ENCODE data around the gene ZNF341. TPM values are rescaled to one million over a fixed set of nuclear protein-coding genes. Genes with fewer than 3 reads are reported as not detected.
"Not testable (repeated sequence)": the region's sequence is repeated elsewhere in the genome, so short reads cannot be mapped to it uniquely, and the experiment has no call there.

ZNF341 gene
- total RNA-seq, 3 donors from 2014 or later = 4.8 to 6.0 (median 5.2) TPM

DNA sequence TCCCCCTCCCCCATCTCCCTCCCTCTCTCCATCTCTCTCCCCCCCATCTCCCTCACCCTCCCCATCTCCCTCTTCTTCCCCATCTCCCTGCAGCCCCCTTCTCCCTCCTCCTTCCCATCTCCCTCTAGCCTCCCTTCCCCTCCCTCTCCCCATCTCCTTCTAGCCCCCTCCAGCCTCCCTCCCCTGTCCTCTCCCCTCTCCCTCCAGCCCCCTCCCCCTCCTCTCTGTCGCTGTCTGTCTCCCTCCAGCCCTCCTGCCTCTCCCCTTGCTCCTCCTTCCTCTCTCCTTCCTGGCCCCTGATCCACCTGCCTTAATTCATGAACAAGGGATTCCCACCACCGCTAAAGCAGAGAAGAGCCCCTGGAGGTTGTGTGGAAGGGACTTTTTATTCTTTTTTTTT lies 52.4 kb downstream of the ZNF341 start:
- Mint-ChIP-seq H3K4me3 (no peak overlapping the region), H3K27me3 (ENCODE audit: low read depth) (no peaks in the 10 kb centered on the region), H3K4me1 (ENCODE audit: low read depth) (peaks cover 14% of the 10 kb centered on the region), H3K36me3 (ENCODE audit: insufficient read depth) (peaks cover 6% of the 10 kb centered on the region), H3K9me3 (no peaks in the 10 kb centered on the region)
- ATAC-seq = no peak
- no peak for DNase-seq

GRCh38 chr20:33785503-33785902 lies 53.7 kb downstream of the ZNF341 start:
- Mint-ChIP-seq H3K9me3 (no peaks in the 10 kb centered on the region), H3K27me3 (ENCODE audit: low read depth) (no peaks in the 10 kb centered on the region), H3K4me3 (no peak overlapping the region), H3K36me3 (ENCODE audit: insufficient read depth) (peaks cover 12% of the 10 kb centered on the region), H3K4me1 (ENCODE audit: low read depth) (peaks cover 13% of the 10 kb centered on the region)
- no peak for DNase-seq
- no peak for ATAC-seq

DNA sequence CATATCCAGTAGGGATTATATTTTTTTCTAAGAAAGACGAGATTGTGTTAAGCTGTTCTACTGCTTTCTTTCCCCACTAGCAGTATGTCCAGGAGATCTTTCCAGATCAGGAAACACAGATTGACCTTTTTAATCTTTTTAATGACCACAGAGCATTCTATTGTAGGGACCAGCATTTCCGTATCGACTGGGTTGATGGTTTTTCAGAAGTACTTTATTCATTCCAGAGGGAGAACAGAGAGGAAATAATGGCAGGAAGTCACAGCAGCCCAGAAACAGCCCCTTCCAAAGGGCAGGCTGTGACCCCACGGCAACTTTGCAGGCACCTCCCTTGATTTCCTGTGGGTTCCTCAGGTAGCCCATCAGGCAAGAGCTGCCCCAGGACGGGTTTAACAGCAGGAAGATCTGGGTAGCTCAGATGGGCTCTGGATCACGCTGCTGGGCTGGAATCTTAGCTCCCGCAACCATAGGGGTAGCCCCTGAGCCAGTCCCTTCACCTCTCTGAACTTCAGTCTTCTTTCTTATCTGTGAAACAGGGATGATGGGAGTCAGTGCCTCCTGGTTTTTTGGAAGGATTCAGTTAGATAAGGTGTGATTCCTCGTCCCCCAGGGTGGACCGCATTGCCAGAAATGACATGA lies 55.6 kb downstream of the ZNF341 start:
- no peak overlapping the region for H3K4me3 Mint-ChIP-seq
- no peaks in the 10 kb centered on the region for H3K27me3 Mint-ChIP-seq (ENCODE audit: low read depth)
- DNase-seq (no peak), ATAC-seq (no peak)
- peaks cover 9% of the 10 kb centered on the region for H3K36me3 Mint-ChIP-seq (ENCODE audit: insufficient read depth)
- peaks cover 13% of the 10 kb centered on the region for H3K4me1 Mint-ChIP-seq (ENCODE audit: low read depth)
- H3K9me3 Mint-ChIP-seq = no peaks in the 10 kb centered on the region

GRCh38 chr20:33788351-33789049 lies 56.7 kb downstream of the ZNF341 start:
- ATAC-seq (no peak), DNase-seq (no peak)
- Mint-ChIP-seq H3K27me3 (ENCODE audit: low read depth) (no peaks in the 10 kb centered on the region), H3K36me3 (ENCODE audit: insufficient read depth) (peaks cover 8% of the 10 kb centered on the region), H3K4me3 (no peak overlapping the region), H3K9me3 (no peaks in the 10 kb centered on the region), H3K4me1 (ENCODE audit: low read depth) (peaks cover 15% of the 10 kb centered on the region)

GRCh38 chr20:33789109-33789857 lies 57.5 kb downstream of the ZNF341 start:
- no peaks in the 10 kb centered on the region for H3K9me3 Mint-ChIP-seq
- H3K27me3 Mint-ChIP-seq (ENCODE audit: low read depth) = no peaks in the 10 kb centered on the region
- DNase-seq (no peak), ATAC-seq (no peak)
- H3K36me3 Mint-ChIP-seq (ENCODE audit: insufficient read depth) = peaks cover 8% of the 10 kb centered on the region
- peaks cover 15% of the 10 kb centered on the region for H3K4me1 Mint-ChIP-seq (ENCODE audit: low read depth)
- no peak overlapping the region for H3K4me3 Mint-ChIP-seq

- Mint-ChIP-seq H3K27me3 (ENCODE audit: low read depth) (no peaks in the 10 kb centered on the region), H3K4me1 (ENCODE audit: low read depth) (peaks cover 15% of the 10 kb centered on the region), H3K4me3 (no peak overlapping the region), H3K9me3 (no peaks in the 10 kb centered on the region), H3K36me3 (ENCODE audit: insufficient read depth) (peaks cover 8% of the 10 kb centered on the region)
- ATAC-seq (no peak), DNase-seq (no peak)
These were observed 58.0 kb downstream of the ZNF341 start for GRCh38 chr20:33789858-33790182.

DNA sequence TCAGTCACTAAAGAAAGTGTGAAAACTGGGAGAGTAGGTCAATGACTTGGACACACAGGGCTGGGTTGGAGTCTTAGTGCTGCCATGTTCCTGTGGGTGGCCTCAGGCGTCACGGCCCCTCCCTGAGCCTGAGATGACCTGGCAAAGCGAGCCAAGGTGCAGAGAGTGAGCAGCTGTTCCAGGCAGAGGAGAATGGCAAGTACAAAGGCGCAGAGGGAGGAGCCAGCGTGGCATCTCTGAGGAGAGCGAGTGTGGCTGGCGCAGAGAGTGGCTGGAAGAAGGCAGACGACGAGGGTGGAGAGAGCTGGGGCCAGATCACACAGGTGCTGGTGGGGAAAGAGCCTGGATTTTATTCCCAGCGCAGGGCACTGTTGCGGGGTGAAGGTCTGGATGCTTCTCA lies 58.8 kb downstream of the ZNF341 start:
- Mint-ChIP-seq H3K36me3 (ENCODE audit: insufficient read depth) (peaks cover 8% of the 10 kb centered on the region), H3K4me1 (ENCODE audit: low read depth) (peaks cover 14% of the 10 kb centered on the region)
- no peak for DNase-seq

DNA sequence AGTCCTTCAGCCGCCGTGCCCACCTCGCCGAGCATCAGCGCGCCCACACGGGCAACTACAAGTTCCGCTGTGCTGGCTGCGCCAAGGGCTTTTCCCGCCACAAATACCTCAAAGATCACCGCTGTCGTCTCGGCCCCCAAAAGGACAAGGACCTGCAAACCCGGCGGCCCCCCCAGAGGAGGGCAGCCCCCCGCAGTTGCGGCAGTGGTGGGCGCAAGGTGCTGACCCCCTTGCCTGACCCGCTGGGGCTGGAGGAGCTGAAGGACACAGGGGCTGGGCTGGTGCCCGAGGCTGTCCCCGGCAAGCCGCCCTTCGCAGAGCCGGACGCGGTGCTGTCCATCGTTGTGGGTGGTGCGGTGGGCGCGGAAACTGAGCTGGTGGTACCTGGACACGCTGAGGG lies 59.2 kb downstream of the ZNF341 start:
- H3K4me3 Mint-ChIP-seq = no peak overlapping the region
- no peaks in the 10 kb centered on the region for H3K27me3 Mint-ChIP-seq (ENCODE audit: low read depth)
- no peak for ATAC-seq
- no peaks in the 10 kb centered on the region for H3K9me3 Mint-ChIP-seq
- no peak for DNase-seq
- H3K4me1 Mint-ChIP-seq (ENCODE audit: low read depth) = peaks cover 11% of the 10 kb centered on the region
- H3K36me3 Mint-ChIP-seq (ENCODE audit: insufficient read depth) = peaks cover 8% of the 10 kb centered on the region

More for the DNA sequence above, 58.8 kb downstream of the ZNF341 start:
- no peaks in the 10 kb centered on the region for H3K27me3 Mint-ChIP-seq (ENCODE audit: low read depth)
- H3K4me3 Mint-ChIP-seq = no peak overlapping the region
- ATAC-seq = no peak
- no peaks in the 10 kb centered on the region for H3K9me3 Mint-ChIP-seq

DNA sequence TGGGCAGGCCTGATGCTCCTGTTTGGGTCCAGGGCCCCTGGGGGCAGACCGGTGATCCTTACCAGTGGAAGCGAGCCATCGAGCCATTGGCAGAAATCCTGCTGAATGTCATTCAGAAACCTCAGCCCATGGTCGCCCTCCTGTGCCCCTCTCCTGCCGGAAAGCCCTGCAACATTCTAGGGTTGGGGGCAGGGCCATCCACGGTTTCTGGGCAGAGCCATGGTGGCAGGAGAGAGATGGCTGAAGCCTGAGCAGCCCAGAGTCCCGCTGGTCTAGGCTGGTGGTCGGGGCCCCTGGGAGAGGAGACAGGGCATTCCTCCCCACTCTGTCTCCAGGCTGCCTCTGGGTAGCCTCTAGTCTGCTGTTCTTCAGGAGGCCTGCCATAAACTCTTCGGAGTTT lies 59.7 kb downstream of the ZNF341 start:
- H3K4me1 Mint-ChIP-seq (ENCODE audit: low read depth) = peaks cover 8% of the 10 kb centered on the region
- peaks cover 8% of the 10 kb centered on the region for H3K36me3 Mint-ChIP-seq (ENCODE audit: insufficient read depth)
- ATAC-seq = no peak
- H3K27me3 Mint-ChIP-seq (ENCODE audit: low read depth) = no peaks in the 10 kb centered on the region
- no peak for DNase-seq
- no peaks in the 10 kb centered on the region for H3K9me3 Mint-ChIP-seq
- no peak overlapping the region for H3K4me3 Mint-ChIP-seq

DNA sequence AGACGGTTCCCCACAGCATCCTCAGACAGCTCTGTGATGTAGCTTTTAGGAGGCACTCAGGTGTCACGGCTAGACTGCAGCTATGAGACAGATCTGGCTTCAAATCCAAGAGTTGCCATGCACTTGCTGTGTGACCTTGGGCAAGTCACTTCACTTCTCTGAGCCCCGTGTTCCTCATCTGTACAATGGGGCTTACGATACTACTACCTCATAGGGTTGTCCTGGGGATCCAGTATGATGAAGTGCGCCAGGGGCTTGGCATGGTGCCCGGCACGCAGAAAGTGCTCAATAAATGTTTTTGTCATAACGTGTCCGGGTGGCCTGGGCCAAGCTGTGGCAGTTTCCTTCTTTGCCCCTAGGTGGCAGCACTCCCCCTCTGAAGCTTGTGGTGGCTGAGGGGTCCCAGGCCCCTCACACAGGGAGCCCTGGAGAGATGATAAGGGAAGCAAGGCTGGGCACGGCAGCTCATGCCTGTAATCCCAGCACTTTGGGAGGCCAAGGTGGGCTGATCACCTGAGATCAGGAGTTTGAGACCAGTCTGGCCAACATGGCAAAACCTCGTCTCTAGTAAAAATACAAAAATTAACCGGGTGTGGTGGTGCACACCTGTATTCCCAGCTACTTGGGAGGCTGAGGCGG lies 60.3 kb downstream of the ZNF341 start:
- Mint-ChIP-seq H3K9me3 (no peaks in the 10 kb centered on the region), H3K4me3 (no peak overlapping the region), H3K27me3 (ENCODE audit: low read depth) (no peaks in the 10 kb centered on the region), H3K36me3 (ENCODE audit: insufficient read depth) (peaks cover 8% of the 10 kb centered on the region), H3K4me1 (ENCODE audit: low read depth) (peaks cover 6% of the 10 kb centered on the region)
- ATAC-seq = peak; percentile 58 to 65
- DNase-seq = peak; percentile 57

DNA sequence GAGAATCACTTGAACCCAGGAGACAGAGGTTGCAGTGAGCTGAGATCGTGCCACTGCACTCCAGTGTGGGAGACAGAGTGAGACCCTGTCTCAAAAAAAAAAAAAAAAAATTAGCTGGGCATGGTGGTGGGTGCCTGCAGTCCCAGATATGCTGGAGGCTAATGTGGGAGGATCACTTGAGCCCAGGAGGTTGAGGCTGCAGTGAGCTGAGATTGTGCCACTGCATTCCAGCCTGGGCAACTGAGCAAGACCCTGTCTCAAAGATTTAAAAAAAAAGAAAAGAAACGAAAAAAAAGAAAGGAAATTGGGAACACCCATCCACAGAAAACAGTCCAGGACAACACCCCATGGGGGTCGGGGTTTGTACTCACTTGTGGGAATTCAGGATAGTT lies 60.8 kb downstream of the ZNF341 start:
- not testable (repeated sequence) for DNase-seq; H3K4me3 Mint-ChIP-seq; H3K4me1 Mint-ChIP-seq (ENCODE audit: low read depth); ATAC-seq; H3K9me3 Mint-ChIP-seq; H3K27me3 Mint-ChIP-seq (ENCODE audit: low read depth); H3K36me3 Mint-ChIP-seq (ENCODE audit: insufficient read depth)

GRCh38 chr20:33793011-33793931 lies 61.5 kb downstream of the ZNF341 start:
- DNase-seq = no peak
- no peaks in the 10 kb centered on the region for H3K9me3 Mint-ChIP-seq
- no peaks in the 10 kb centered on the region for H3K27me3 Mint-ChIP-seq (ENCODE audit: low read depth)
- H3K4me3 Mint-ChIP-seq = no peak overlapping the region
- peaks cover 8% of the 10 kb centered on the region for H3K36me3 Mint-ChIP-seq (ENCODE audit: insufficient read depth)
- H3K4me1 Mint-ChIP-seq (ENCODE audit: low read depth) = peaks cover 2% of the 10 kb centered on the region
- ATAC-seq = no peak

DNA sequence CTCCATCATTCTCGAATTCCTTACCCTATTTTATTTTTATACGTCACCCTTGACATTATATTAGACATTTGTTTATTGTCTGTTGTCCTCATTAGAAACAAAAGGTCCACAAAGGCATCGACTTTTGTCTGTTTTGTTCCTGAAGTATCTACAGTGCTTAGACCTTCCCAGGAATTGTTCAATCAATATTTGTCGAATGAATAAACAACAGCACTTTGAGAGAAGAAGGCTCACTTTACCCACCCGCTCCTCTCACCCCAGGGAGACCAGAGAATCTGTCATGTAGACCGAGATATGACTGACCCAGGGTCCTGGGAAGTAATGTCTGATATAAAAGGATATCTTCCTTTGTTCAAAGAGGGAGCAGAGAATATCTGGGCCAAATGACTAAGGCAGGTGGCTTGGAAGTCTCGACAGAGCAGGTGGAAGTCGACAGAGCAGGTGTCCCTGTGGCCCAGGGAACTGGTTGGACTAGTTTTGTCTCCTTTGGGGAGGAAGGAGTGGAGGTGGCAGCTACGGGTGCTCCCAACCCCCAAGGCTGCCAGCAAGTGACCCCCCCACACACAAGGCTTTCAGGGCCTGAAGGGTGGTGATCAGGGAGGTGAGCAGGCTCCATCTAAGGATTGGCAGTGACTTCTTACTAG lies 64.6 kb downstream of the ZNF341 start:
- H3K36me3 Mint-ChIP-seq (ENCODE audit: insufficient read depth) = no peaks in the 10 kb centered on the region
- ATAC-seq (no peak), DNase-seq (no peak)
- peaks cover 2% of the 10 kb centered on the region for H3K4me1 Mint-ChIP-seq (ENCODE audit: low read depth)
- H3K4me3 Mint-ChIP-seq = no peak overlapping the region
- no peaks in the 10 kb centered on the region for H3K27me3 Mint-ChIP-seq (ENCODE audit: low read depth)
- H3K9me3 Mint-ChIP-seq = no peaks in the 10 kb centered on the region
